MM.1S (cell line): ENCODE measurements around the gene MAGI2.

Experiments
- EZH2 ChIP-seq: fragments of 300-600 bp; sonication (generic); optimal IDR thresholded peaks from 2 replicates; pipeline ENCODE3; 2017; ENCODE audit warnings: low read depth, mild to moderate bottlenecking, antibody characterized with exemption, low read length, mixed read lengths
- TF ChIP-seq, protein P1 (sequence below): fragments of 300-600 bp; sonication (generic); IDR thresholded peaks from 2 replicates; pipeline ENCODE4 v1.5.1; 2016; ENCODE audit warnings: antibody characterized with exemption, low read length, mixed read lengths

DNA sequence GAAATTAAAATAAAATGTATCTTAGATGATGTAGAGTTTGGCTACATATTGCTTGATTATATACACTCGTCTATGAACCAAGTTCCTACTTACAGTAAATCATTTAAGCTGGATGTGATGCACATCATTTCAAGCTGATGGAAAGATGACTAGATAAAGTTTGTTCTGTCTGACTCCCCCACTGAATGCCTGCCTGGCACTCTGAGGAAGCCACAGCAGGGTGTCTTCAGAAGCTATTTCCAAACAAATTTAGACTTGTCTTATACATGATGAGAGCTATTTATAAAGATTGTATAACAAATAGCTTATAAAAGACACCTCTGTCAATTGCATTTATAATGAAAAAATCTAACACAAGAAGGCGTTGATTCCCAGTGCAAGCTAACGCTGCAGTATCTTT is 741.4 kb downstream of the MAGI2 start:
- TF ChIP-seq, protein P1, sequence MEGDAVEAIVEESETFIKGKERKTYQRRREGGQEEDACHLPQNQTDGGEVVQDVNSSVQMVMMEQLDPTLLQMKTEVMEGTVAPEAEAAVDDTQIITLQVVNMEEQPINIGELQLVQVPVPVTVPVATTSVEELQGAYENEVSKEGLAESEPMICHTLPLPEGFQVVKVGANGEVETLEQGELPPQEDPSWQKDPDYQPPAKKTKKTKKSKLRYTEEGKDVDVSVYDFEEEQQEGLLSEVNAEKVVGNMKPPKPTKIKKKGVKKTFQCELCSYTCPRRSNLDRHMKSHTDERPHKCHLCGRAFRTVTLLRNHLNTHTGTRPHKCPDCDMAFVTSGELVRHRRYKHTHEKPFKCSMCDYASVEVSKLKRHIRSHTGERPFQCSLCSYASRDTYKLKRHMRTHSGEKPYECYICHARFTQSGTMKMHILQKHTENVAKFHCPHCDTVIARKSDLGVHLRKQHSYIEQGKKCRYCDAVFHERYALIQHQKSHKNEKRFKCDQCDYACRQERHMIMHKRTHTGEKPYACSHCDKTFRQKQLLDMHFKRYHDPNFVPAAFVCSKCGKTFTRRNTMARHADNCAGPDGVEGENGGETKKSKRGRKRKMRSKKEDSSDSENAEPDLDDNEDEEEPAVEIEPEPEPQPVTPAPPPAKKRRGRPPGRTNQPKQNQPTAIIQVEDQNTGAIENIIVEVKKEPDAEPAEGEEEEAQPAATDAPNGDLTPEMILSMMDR, result no peak
- no peak for TF ChIP-seq EZH2
